Right renal pelvis (tissue), 4 donors: ENCODE data around the gene ZBTB7A. TPM values are rescaled to one million over a fixed set of nuclear protein-coding genes. Genes with fewer than 3 reads are reported as not detected.

ENCODE experiments used
- DNase-seq, 4 donors: peaks; one replicate each; pipeline ENCODE4 v3.0.0-alpha.2; 2013; ENCODE audit warnings: low read depth in 4 of 4, low spot score in 3 of 4, missing footprints in 1 of 4
- polyA plus RNA-seq, 4 donors: library from polyadenylated mRNA; unstranded; fragments of 120-200 nt; gene quantifications; one replicate each; pipeline ENCODE4 v1.2.1, GENCODE V29; 2013; ENCODE audit not compliant: insufficient read length in 4 of 4

ZBTB7A gene
- polyA plus RNA-seq, 4 donors: 8.9 to 11.0 (median 9.7) TPM

DNA sequence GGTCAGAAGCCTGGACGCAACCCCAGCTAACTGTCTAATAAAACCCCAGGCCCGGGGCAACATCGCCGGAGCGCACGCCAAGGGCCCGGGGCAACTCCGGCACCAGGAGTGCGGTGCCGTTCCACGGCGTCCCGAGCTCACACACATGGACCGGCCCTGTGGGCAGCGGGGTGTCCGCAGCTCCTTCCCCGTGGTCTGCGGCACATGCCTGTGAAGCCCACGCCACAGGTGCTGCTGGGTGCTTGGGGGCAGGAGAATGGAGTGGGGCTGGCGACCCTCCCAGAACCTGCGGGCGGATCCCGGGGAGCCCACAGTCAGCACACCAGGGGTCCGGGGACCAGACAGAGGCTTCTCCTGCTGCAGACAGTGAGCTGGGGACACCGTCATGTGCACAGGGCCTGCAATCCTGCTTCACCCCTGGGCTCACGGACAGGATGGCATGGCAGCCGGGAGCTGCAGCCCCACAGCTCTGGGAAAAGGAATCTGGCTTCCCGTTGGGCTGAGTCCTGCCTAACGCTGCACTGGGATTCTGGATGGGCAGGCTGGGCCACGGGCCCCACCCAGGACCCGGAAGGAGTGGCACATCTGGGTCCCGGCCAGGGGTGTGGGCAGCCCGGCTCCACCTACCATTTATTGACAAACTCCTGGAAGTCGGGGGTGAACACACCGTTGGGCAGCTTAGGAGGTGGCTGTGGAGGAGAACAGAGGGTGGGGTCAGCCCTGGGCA is 28.2 kb upstream of the ZBTB7A start:
- no peak for DNase-seq

DNA sequence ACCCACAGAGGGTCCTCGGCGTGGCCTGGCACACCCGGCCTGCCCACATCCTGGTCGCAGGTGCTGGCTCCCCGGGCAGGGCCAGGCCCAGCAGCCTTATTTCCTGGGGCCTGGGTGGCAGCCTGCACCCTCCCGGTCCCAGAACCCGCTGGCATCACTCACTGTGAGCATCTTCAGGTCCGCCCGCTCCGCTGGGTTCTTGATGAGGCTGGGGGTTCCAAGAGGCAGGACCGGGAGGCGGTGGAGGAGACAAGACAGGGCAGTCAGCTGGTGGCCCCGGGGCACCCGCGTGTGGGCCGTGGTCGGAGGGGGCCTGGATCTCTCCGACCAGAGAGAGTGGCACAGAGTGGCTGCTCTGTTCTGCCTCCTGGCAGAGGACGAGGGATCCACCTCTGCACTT is 27.6 kb upstream of the ZBTB7A start:
- no peak for DNase-seq

GRCh38 chr19:4093643-4094175 is 27.0 kb upstream of the ZBTB7A start:
- DNase-seq: no peak

DNA sequence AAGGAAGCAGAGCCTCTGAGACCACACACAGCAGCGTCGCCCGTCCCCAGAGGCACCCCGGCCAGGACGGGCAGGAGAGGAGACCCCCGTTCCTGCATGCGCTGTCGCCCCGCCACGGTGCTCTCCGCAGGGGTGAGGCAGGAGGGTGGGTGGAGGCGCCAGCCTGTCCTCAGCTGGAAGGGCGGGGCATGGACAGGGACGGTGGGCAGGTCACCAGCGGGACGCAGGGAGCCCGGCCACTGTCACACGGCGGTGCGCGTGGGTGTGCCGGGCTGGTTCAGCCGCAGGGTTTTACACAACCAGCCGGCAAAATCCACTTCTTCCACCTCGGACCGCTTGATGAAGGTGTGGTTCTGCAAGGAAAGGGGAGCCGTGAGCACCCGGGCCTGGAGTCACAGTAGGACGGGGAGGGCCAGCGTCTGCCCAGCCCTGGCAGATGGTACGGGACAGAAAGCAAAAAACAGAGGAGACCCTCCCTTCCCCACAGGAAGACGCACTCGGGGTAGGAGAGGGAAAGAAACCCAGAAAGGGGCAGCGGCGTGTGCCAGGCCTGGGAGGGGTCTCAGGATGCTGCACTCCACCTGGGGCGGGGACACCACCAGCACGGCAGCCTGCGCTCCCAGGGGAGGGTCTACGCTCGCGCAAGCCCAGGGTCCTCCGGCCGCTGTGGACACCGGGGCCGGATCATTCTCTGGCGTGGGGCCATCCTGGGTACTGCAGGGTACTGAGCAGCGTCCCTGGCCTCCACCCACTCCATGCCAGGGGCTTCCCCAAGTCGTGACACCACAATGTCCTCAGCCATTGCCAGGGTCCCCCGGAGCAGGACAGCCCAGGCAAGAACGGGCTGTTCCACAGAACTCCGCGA is 23.9 kb upstream of the ZBTB7A start:
- no peak for DNase-seq

- DNase-seq: no peak
These were observed 23.2 kb upstream of the ZBTB7A start for GRCh38 chr19:4089946-4090345.

DNA sequence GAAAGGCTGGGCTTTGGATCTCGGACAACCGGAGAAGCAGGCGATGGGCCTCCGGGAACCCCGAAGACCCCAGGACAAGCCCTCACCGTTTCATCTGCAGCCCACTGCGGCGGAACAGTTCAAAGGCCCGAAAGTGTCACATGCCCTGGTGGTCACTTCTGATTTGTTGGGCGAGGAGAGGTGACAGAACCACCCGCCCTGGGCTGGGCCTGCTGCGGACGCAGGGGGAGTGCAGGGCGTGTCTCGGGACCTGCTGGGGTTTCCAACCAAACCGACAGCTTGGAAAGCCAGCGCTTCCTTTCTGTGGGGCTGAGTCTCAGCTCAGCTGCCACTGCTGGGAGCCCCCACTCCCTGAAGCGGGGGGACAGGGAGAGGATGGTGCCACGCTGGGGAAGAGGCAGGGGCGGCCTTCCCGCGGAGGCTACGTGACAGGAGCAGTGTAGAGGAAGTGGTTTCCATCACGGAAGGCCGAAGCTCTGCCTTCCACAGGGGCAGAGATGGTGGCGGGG is 22.8 kb upstream of the ZBTB7A start:
- no peak for DNase-seq

- no peak for DNase-seq
These were observed 22.3 kb upstream of the ZBTB7A start for GRCh38 chr19:4088975-4089374.

DNA sequence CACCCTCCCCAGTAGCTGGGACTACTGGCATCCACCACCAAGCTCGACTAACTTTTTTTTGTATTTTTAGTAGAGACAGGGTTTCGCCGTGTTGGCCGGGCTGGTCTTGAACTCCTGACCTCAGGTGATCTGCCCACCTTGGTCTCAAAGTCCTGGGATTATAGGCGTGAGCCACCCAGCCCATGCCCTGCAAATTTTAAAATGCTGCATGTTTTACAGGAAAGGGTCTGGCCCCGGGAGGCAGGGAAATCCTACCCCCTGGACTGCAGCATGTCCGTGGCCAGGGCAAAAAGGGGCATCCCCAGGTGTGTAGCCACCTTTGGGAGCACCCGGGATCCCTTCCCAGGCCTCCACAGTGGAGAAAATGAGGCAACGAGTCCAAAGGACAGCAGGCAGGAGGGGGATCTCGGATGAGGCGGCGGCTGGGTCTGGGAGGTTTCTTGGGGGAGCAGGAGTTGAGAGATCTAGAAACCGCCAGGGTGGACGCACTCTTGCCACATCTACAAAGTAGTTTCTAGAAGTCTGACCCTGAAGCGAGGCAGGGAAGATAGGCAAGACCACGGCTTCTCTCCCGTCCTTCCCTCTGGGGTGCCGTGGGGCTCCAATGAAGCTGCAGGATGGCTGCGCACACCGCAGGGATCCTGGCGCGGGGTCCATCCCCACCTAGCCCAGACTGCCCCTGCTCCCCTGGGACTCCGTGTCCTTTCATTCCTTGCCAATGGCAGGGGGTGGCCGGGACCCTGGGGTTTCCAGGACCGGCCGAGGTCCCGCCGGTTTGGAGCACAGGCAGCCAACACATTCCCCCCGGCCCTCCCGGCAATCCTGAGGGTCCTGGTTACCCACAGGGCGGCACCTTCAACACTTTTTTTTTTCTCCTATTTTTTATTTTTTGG is 21.3 kb upstream of the ZBTB7A start:
- no peak for DNase-seq

DNA sequence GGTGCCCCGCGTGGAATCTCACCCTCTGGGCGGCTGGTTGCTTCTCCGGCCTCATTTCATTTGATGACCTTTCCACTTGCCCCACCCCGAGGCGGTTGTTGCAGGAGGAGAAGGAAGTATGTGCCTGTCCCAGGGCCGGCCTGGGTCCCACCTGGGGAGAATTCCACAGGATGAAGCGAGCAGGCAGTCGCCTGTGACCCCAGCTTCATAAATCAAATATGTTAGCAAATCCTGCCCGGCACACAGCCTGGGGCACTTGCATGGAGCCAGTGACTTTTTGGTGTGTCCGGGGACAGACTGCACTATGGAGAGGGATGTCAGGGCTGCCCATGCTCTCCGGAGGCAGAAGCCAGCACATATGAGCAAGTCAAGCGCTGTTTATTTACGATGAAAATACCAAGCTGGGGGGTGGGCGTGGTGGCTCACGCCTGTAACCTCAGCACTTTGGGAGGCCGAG is 19.7 kb upstream of the ZBTB7A start:
- DNase-seq: no peak

DNA sequence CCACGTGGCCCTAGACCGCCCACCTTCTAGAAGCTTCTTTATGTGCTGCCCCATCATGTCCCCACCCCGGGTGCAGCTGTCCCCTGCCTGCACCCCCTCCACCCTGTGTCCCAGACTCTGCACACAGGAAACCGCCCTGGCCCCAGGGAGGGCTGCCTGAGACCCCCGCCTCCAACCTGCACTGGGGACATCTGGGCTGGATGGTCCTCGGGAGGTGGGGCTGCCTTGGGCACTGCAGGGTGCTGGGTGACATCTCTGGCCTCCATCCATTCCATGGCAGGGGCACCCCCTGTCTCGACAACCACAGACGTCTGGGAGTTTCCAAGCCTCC is 17.8 kb upstream of the ZBTB7A start:
- DNase-seq: no peak

DNA sequence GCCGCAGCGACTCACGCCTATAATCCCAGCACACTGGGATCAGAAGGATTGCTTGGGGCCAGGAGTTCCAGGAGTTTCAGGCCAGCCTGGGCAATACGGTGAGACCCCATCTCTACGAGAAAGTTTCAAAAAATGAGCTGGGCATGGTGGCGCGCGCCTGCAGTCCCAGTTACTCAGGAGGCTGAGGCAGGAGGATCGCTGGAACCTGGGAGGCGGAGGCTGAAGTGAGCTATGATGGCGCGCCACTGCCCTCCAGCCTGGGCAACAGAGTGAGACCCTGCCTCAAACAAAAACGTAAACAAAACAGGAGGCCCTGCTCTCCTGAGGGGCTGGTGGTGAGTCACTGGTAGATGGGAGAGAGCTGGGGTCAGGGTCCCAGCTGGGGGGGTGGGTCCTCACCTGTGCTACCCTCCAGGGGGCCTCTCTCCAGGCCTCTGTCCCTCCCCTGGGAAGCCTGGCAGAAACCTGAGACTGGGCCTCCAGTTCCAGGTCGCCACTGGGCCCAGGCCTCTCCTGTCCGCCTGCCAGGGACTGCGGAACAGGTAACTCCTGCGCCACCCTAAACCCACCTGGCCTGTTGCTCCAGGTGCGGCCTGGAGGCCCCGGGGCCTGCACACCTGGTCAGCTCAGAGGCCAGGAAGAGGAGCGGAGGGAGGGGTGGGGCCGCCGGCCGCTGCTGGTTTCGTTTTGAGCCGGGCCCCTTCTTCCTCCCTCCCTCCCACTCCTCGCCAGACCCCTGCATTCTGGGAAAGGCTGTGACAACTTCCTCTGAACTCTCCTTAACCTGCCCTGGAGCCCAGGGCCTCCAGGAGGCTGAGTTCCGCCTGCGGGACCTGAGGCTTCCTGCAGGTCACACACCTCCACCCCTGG is 17.2 kb upstream of the ZBTB7A start:
- DNase-seq: peak in 1 of 4 donors; percentile 67

DNA sequence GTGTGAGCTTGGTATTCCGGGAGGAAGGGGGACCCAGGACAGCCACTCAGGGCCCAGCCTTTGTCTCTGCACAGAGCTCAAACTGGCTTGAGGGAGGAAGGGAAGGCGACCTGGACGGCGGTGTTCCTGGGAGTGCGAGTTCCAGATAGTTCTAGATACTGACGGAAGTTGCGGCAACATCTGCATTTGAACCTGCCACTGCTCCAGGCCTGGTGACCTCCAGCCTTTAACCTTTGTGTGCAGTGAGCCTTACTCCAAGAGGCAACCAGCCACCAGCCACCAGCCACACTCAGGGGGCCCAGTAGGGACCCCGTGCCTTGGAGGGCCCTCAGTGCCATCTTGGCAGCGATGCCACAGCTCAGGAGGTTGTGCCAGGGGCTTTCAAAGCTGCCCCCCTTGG is 15.5 kb upstream of the ZBTB7A start:
- no peak for DNase-seq

DNA sequence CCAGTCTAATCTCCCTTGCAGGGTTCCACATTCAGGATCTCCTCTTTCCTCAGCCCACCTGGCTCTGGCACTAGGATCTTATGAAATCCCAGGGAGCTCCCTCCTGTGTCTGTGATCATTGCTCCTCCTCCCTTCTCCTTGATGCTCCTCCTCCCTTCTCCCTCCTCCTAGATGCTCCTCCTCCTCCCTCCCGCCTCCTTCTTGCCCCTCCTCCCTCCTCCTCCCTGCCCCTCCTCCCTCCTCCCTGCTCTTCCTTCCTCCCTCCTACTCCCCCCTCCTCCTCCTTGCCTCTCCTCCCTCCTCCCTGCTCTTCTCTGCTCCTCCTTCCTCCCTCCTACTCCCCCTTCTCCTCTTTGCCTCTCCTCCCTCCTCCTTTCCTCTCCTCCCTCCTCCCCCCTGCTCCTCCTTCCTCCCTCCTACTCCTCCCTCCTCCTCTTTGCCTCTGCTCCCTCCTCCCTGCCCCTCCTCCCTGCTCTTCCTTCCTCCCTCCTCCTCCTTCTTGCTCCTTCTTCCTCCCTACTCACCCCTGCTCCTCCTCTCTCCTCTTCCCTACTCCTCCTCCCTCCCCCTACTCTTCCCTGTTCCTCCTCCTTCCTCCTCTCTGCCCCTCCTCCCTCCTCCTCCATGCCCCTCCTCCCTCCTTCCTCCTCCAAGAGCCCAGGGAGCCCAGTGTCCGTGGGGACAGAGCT is 14.9 kb upstream of the ZBTB7A start:
- no peak for DNase-seq

- no peak for DNase-seq
These were observed 13.8 kb upstream of the ZBTB7A start for GRCh38 chr19:4080473-4080872.

GRCh38 chr19:4077800-4078684 is 11.3 kb upstream of the ZBTB7A start:
- no peak for DNase-seq

DNA sequence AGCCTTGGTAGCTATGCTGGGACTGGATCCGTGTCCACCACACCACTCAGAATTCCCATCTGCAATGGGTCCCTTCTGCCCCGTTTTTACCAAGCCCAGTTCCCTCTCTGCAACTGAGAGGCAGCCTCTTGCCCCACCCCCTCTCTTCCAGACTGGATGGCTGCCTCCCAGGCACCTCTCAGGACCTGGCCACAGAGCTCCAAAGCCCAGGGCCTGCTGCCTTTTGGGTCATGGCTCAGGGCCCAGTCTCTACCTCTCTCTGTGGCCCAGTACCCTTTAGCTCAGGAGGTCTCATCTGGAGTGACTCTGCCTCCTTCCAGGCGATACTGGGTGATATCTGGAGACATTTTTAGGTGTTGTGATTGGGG is 10.3 kb upstream of the ZBTB7A start:
- no peak for DNase-seq

- no peak for DNase-seq
These were observed 8.7 kb upstream of the ZBTB7A start for GRCh38 chr19:4075373-4075772.

DNA sequence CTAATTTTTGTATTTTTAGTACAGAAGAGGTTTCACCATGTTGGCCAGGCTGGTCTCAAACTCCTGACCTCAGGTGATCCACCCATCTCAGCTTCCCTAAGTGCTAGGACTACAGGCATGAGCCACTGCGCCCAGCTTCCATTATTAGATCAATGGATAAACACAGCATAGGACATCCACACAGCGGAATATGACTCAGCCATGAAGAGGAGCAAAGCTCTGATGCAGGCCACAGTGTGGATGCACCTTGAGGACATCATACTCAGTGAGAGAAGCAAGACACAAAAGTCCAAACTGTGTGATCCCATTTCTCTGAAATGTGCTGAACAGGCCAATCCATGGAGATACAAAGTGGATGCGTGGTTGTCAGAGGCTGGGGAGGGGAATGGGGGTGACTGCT is 4.9 kb upstream of the ZBTB7A start:
- DNase-seq: no peak
